SK-N-SH (cell line): ENCODE data around the gene OR8D1. TPM values are rescaled to one million over a fixed set of nuclear protein-coding genes. Genes with fewer than 3 reads are reported as not detected.

Experiments used
- CTCF ChIA-PET: fragments of 300-600, 350-600 bp; formaldehyde crosslinking; extraction: SDS; loops from one replicate; lab custom pipeline; 2021; lab: Yijun Ruan, JAX
- POLR2A ChIA-PET: fragments of 350-600 bp; sonication (Branson Sonifier 250); formaldehyde crosslinking; extraction: SDS; loops from one replicate; lab custom pipeline; 2020; ENCODE audit warnings: antibody characterized with exemption, inconsistent platforms; lab: Yijun Ruan, JAX
- DNase-seq: peaks from one replicate; pipeline ENCODE4 v3.0.0; 2012
- H2AFZ ChIP-seq: fragments of 200-600 bp; sonication (generic); 2 replicates; pipeline ENCODE4 v1.8.1; 2016; ENCODE audit warnings: antibody characterized with exemption, mild to moderate bottlenecking, low read depth
- H3F3A ChIP-seq: fragments of 200-600 bp; sonication (generic); replicated peaks from 2 replicates; pipeline ENCODE3; 2016; ENCODE audit warnings: antibody characterized with exemption, mild to moderate bottlenecking; ENCODE audit not compliant: insufficient read depth
- H3K27ac ChIP-seq, 2 experiments: fragments of 200-500 bp in 1 of 2; fragments of 200-600 bp in 1 of 2; sonication (Bioruptor generic) in 1 of 2; sonication (generic), shearing (Covaris generic) in 1 of 2; 2 replicates each; pipeline versions ENCODE4 v1.5.1 to v1.6.1; 2014 to 2016; ENCODE audit warnings: low read depth in 2 of 2, inconsistent platforms in 1 of 2, low read length in 1 of 2, mild to moderate bottlenecking in 1 of 2, mixed read lengths in 1 of 2
- H3K27me3 ChIP-seq: fragments of 200-600 bp; sonication (generic), shearing (Covaris generic); 2 replicates; pipeline ENCODE4 v1.6.1; 2016; ENCODE audit warnings: mixed run types; ENCODE audit not compliant: insufficient read depth
- H3K36me3 ChIP-seq, 2 experiments: fragments of 200-500 bp in 1 of 2; fragments of 200-600 bp in 1 of 2; sonication (Bioruptor generic) in 1 of 2; sonication (generic) in 1 of 2; replicated peaks in 1 of 2; 2 replicates each; pipeline versions ENCODE3 to v1.5.1; 2014 to 2016; ENCODE audit warnings: low read length in 1 of 2, mild to moderate bottlenecking in 1 of 2; ENCODE audit not compliant: insufficient read depth in 2 of 2, control insufficient read depth in 1 of 2
- H3K4me1 ChIP-seq, 2 experiments: fragments of 200-500 bp in 1 of 2; fragments of 200-600 bp in 1 of 2; sonication (Bioruptor generic) in 1 of 2; sonication (generic), shearing (Covaris generic) in 1 of 2; 2 replicates each; pipeline versions ENCODE4 v1.5.1 to v1.6.1; 2014 to 2016; ENCODE audit warnings: low read depth in 1 of 2, low read length in 1 of 2, mixed run types in 1 of 2; ENCODE audit not compliant: insufficient read depth in 2 of 2, control insufficient read depth in 1 of 2
- H3K4me2 ChIP-seq: fragments of 200-600 bp; sonication (generic), shearing (Covaris generic); 2 replicates; pipeline ENCODE4 v1.6.1; 2017; ENCODE audit warnings: mixed run types
- H3K4me3 ChIP-seq, 2 experiments: fragments of 200-500 bp in 1 of 2; fragments of 200-600 bp in 1 of 2; sonication (Bioruptor generic) in 1 of 2; sonication (generic), shearing (Covaris generic) in 1 of 2; 2 replicates each; pipeline versions ENCODE4 v1.5.1 to v1.8.1; 2014 to 2016; ENCODE audit warnings: low read depth in 2 of 2, inconsistent platforms in 1 of 2, low read length in 1 of 2, mild to moderate bottlenecking in 1 of 2, mixed read lengths in 1 of 2, moderate library complexity in 1 of 2
- H3K79me2 ChIP-seq: fragments of 200-600 bp; sonication (generic); 2 replicates; pipeline ENCODE4 v1.8.1; 2017; ENCODE audit warnings: mild to moderate bottlenecking; ENCODE audit not compliant: insufficient read depth
- H3K9ac ChIP-seq: fragments of 200-600 bp; sonication (generic); 2 replicates; pipeline ENCODE4 v1.6.1; 2017; ENCODE audit warnings: mixed run types
- H3K9me2 ChIP-seq: fragments of 200-600 bp; sonication (generic); 2 replicates; pipeline ENCODE4 v1.6.1; 2017; ENCODE audit warnings: mixed run types
- H3K9me3 ChIP-seq: fragments of 200-600 bp; sonication (generic); 2 replicates; pipeline ENCODE4 v1.6.1; 2017; ENCODE audit warnings: mixed run types, mild to moderate bottlenecking, moderate library complexity
- H4K20me1 ChIP-seq: fragments of 200-600 bp; sonication (generic); 2 replicates; pipeline ENCODE4 v1.6.1; 2017; ENCODE audit warnings: mild to moderate bottlenecking, mixed run types; ENCODE audit not compliant: insufficient read depth
- CHD2 ChIP-seq: fragments of 150-350 bp; IDR thresholded peaks from 2 replicates; pipeline ENCODE4 v1.6.1; 2018; ENCODE audit warnings: low read length; ENCODE audit not compliant: partially characterized antibody
- EZH2phosphoT487 ChIP-seq: fragments of 200-600 bp; sonication (generic); IDR thresholded peaks from 2 replicates; pipeline ENCODE4 v1.6.1; 2017; ENCODE audit warnings: low read depth, mixed run types, mild to moderate bottlenecking, antibody characterized with exemption, moderate library complexity, borderline replicate concordance
- GATA2 ChIP-seq: sonication (generic); formaldehyde crosslinking; IDR thresholded peaks from 2 replicates; pipeline ENCODE4 v1.5.0; 2020; ENCODE audit warnings: mild to moderate bottlenecking, missing genetic modification reagents
- JUND ChIP-seq: IDR thresholded peaks from 2 replicates; pipeline ENCODE4 v1.4.0; 2012
- MEF2A ChIP-seq: IDR thresholded peaks from 2 replicates; pipeline ENCODE4 v1.4.0; 2012; ENCODE audit warnings: low read depth, borderline replicate concordance
- MXI1 ChIP-seq: IDR thresholded peaks from 2 replicates; pipeline ENCODE4 v1.6.1; 2012; ENCODE audit warnings: mild to moderate bottlenecking, low read depth, low read length, improper control_type of control experiment
- NRF1 ChIP-seq: IDR thresholded peaks from 2 replicates; pipeline ENCODE4 v1.6.1; 2012; ENCODE audit warnings: low read depth, mild to moderate bottlenecking, low read length
- RCOR1 ChIP-seq: fragments of 150-350 bp; IDR thresholded peaks from 2 replicates; pipeline ENCODE4 v1.6.1; 2017; ENCODE audit warnings: antibody characterized with exemption, low read length
- SMC3 ChIP-seq: IDR thresholded peaks from 2 replicates; pipeline ENCODE4 v1.6.1; 2012; ENCODE audit warnings: low read depth, low read length, improper control_type of control experiment
- YY1 ChIP-seq: IDR thresholded peaks from 2 replicates; pipeline ENCODE4 v1.4.0; 2012; ENCODE audit warnings: low read depth, mild to moderate bottlenecking
- WGBS: methylation state at CpG from one replicate; pipeline ENCODE4 v1.1.6; 2017; ENCODE audit warnings: low lambda C conversion rate; 5-methylcytosine and 5-hydroxymethylcytosine counted together
- polyA plus RNA-seq, 3 experiments: library from polyadenylated mRNA; depleted of rRNA; stranded (reverse); fragments of >200 nt; gene quantifications; 2 replicates each; pipeline ENCODE4 v1.2.3, GENCODE V29; 2012
- TF ChIP-seq, protein P1 (sequence below): IDR thresholded peaks from 2 replicates; pipeline ENCODE4; 2012
- TF ChIP-seq, protein P2 (sequence below): IDR thresholded peaks from 2 replicates; pipeline ENCODE4 v1.4.0; 2012; ENCODE audit warnings: low read depth, borderline replicate concordance

The OR8D1 gene
- polyA plus RNA-seq, 1 of the 3 experiments (the other 2 are of a cell fraction) = not detected

DNA sequence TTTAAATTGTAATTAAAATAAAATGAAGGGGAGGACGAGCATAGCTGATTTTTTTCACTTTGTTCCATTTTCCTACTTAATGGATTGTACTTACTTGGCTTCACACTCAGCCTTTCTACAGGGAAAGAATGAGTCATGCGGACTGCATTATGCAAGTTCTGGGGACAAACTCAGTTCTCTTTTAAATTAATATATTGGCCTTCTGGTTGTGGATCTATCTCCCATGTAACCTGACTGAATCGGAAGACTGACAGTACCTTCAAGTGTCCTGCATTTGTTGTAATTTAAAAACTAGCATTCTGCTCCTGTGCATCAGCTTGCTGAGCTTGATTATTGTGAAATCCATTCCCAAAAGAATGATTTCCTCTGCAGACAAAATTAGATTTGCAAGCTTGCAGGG, 12.2 kb downstream of the OR8D1 start:
- H2AFZ ChIP-seq = no peak overlapping the region
- no peaks in the 10 kb centered on the region for H3K9me3 ChIP-seq
- no peak overlapping the region for H3K9ac ChIP-seq
- no peaks in the 10 kb centered on the region for H3K27me3 ChIP-seq
- no peaks in the 10 kb centered on the region for H3K9me2 ChIP-seq
- no peak overlapping the region for H3K4me2 ChIP-seq
- H3K36me3 ChIP-seq = no peaks in the 10 kb centered on the region
- WGBS = 5% methylated on average over 3 of the region's 3 CpGs
- TF ChIP-seq JUND = no peak
- TF ChIP-seq CHD2 = no peak
- no peak for TF ChIP-seq RCOR1
- TF ChIP-seq, protein P1, sequence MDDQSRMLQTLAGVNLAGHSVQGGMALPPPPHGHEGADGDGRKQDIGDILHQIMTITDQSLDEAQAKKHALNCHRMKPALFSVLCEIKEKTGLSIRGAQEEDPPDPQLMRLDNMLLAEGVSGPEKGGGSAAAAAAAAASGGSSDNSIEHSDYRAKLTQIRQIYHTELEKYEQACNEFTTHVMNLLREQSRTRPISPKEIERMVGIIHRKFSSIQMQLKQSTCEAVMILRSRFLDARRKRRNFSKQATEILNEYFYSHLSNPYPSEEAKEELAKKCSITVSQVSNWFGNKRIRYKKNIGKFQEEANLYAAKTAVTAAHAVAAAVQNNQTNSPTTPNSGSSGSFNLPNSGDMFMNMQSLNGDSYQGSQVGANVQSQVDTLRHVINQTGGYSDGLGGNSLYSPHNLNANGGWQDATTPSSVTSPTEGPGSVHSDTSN = no peak
- TF ChIP-seq MXI1 = no peak
- TF ChIP-seq NRF1 = no peak
- no peak for TF ChIP-seq YY1
- TF ChIP-seq, protein P2, sequence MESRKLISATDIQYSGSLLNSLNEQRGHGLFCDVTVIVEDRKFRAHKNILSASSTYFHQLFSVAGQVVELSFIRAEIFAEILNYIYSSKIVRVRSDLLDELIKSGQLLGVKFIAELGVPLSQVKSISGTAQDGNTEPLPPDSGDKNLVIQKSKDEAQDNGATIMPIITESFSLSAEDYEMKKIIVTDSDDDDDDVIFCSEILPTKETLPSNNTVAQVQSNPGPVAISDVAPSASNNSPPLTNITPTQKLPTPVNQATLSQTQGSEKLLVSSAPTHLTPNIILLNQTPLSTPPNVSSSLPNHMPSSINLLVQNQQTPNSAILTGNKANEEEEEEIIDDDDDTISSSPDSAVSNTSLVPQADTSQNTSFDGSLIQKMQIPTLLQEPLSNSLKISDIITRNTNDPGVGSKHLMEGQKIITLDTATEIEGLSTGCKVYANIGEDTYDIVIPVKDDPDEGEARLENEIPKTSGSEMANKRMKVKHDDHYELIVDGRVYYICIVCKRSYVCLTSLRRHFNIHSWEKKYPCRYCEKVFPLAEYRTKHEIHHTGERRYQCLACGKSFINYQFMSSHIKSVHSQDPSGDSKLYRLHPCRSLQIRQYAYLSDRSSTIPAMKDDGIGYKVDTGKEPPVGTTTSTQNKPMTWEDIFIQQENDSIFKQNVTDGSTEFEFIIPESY = no peak
- TF ChIP-seq GATA2 (CRISPR knock-in tag) = no peak
- TF ChIP-seq MEF2A = no peak
- no peak for TF ChIP-seq SMC3
- no peak for DNase-seq
- no peaks in the 10 kb centered on the region for H3F3A ChIP-seq
- CTCF ChIA-PET = interaction anchor here (0.6 kb wide), 1 partner anchor 47 kb away, joined by 3 read pairs; no protein-coding TSS in a partner anchor
- H3K4me3 ChIP-seq = no peak overlapping the region
- no peaks in the 10 kb centered on the region for H4K20me1 ChIP-seq
- no peak overlapping the region for H3K27ac ChIP-seq
- no peaks in the 10 kb centered on the region for H3K4me1 ChIP-seq
- POLR2A ChIA-PET = no interaction called here
- H3K79me2 ChIP-seq = no peaks in the 10 kb centered on the region

DNA sequence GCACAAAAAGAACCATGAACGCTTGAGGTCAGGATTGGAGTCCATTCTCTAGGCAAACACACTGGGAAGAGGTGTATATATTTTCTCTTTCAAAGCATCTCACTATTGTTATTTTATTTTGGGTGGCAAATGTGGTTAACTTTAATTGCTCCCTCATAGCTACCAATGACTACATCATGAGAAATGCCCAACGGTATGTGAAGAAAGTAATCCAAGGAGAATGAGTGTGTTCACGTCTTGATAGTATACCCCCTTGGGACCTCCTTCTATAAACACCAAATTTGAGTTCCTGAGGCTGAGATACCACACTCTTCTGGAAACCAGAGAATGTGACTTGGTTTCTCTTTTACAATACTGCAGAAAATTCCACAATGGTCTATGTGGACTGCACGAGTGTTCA, 15.8 kb downstream of the OR8D1 start:
- H4K20me1 ChIP-seq = no peaks in the 10 kb centered on the region
- no peak overlapping the region for H3K4me3 ChIP-seq
- ChIA-PET CTCF (no interaction called here), POLR2A (no interaction called here)
- H3K9me3 ChIP-seq = no peaks in the 10 kb centered on the region
- H3K27ac ChIP-seq = no peak overlapping the region
- no peak overlapping the region for H3K9ac ChIP-seq
- no peaks in the 10 kb centered on the region for H3K36me3 ChIP-seq
- H3K9me2 ChIP-seq = no peaks in the 10 kb centered on the region
- H3F3A ChIP-seq = no peaks in the 10 kb centered on the region
- H3K4me2 ChIP-seq = no peak overlapping the region
- H3K4me1 ChIP-seq = no peaks in the 10 kb centered on the region
- DNase-seq = no peak
- no peak for TF ChIP-seq MEF2A
- TF ChIP-seq EZH2phosphoT487 = no peak
- H3K27me3 ChIP-seq = no peaks in the 10 kb centered on the region
- H2AFZ ChIP-seq = no peak overlapping the region
- 4% methylated on average over 4 of the region's 4 CpGs for WGBS
- H3K79me2 ChIP-seq = no peaks in the 10 kb centered on the region
